GM18907 (cell line): ENCODE measurements around the gene ADIRF.
"Not testable (repeated sequence)": the region's sequence is repeated elsewhere in the genome, so short reads cannot be mapped to it uniquely, and the experiment has no call there.

Source experiments
- ATAC-seq: cut with Tn5 transposase; IDR thresholded peaks from one replicate; pipeline ENCODE4 v1.9.1; 2021; ENCODE audit warnings: mild to moderate bottlenecking, moderate library complexity; ENCODE audit not compliant: unreplicated experiment

Gene ADIRF

DNA sequence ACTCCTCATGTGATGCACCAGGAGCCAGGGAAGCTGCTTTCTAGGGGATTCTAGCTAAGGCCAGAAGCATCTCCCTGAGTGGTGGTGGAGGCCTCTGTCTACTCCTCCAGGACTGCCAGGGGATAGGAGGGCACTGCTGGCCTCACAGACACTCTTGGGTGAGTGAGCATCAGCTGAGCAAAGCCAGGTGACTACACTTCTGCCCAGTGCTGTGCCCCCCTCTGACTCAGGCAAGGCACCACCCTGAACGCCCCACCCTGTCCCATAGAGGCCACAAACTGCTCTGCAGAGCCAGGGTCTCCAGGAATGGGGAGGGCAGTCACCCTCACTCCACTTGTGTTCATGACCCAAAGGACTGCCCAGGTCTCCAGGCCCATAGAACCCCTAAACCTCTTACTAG is 51.2 kb downstream of the ADIRF start:
- ATAC-seq: not testable (repeated sequence)

DNA sequence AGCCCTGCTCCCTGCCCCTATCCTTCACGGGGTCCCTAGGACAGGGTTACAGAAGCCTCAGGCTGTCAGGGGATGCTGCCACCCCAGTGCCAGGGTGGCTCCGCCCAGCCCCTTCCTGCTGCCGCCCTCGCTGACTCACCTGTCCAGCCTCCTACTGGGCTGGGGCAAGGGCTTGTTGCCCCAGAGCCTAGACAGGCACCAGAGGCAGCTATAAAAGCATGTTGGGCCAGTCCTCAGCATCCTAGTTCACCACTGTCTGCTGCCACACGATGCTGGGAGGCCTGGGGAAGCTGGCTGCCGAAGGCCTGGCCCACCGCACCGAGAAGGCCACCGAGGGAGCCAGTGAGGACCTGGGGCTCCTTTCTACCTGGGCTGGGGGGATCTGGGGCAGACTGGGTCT is 51.8 kb downstream of the ADIRF start, which contains the start of gene FAM25A:
Gene FAM25A, plus strand, starts transcription at position 239 of the 400 bp plus-strand sequence. Its CDS starts 31 bp downstream, at position 270.
- ATAC-seq: not testable (repeated sequence)
